Measurements from ENCODE around the gene VCAN. TPM values are rescaled to one million over a fixed set of nuclear protein-coding genes. Genes with fewer than 3 reads are reported as not detected.

The VCAN gene
- total RNA-seq, 2 donors from 2014 or later = 453 to 516 TPM

GRCh38 chr5:83552275-83552674 is 80.7 kb downstream of the VCAN start:
- intact Hi-C loops (cut with DNase I) = no loop called here
- DNase-seq (ENCODE audit: low spot score) = no peak

- peak; percentile 85 for DNase-seq (ENCODE audit: low spot score)
- intact Hi-C loops (cut with DNase I) = no loop called here
Measured at GRCh38 chr5:83553000-83553486, 81.5 kb downstream of the VCAN start.

- intact Hi-C loops (cut with DNase I) = no loop called here
- DNase-seq (ENCODE audit: low spot score) = no peak
Measured at GRCh38 chr5:83554133-83554532, 82.6 kb downstream of the VCAN start.

GRCh38 chr5:83554686-83555085 is 83.1 kb downstream of the VCAN start:
- DNase-seq (ENCODE audit: low spot score) = no peak
- intact Hi-C loops (cut with DNase I) = no loop called here

- no peak for DNase-seq (ENCODE audit: low spot score)
- intact Hi-C loops (cut with DNase I) = no loop called here
Measured at GRCh38 chr5:83555263-83555662, 83.7 kb downstream of the VCAN start.

- DNase-seq (ENCODE audit: low spot score) = no peak
- intact Hi-C loops (cut with DNase I) = no loop called here
Measured at GRCh38 chr5:83556190-83556589, 84.6 kb downstream of the VCAN start.

- intact Hi-C loops (cut with DNase I) = no loop called here
- DNase-seq (ENCODE audit: low spot score) = no peak
Measured at GRCh38 chr5:83559118-83559785, 87.7 kb downstream of the VCAN start.

- intact Hi-C loops (cut with DNase I) = loop anchor here (10.0 kb wide), 2 partner anchors 1207 to 1247 kb away; no protein-coding TSS in a partner anchor
- DNase-seq (ENCODE audit: low spot score) = no peak
Measured at GRCh38 chr5:83562071-83562606, 90.6 kb downstream of the VCAN start.

GRCh38 chr5:83562791-83563557 is 91.4 kb downstream of the VCAN start:
- DNase-seq (ENCODE audit: low spot score) = no peak
- intact Hi-C loops (cut with DNase I) = loop anchor here (10.0 kb wide), 2 partner anchors 1208 to 1248 kb away; no protein-coding TSS in a partner anchor

GRCh38 chr5:83563631-83564030 is 92.1 kb downstream of the VCAN start:
- intact Hi-C loops (cut with DNase I) = loop anchor here (10.0 kb wide), 2 partner anchors 1209 to 1249 kb away; no protein-coding TSS in a partner anchor
- DNase-seq (ENCODE audit: low spot score) = no peak

GRCh38 chr5:83564069-83564749 is 92.7 kb downstream of the VCAN start:
- DNase-seq (ENCODE audit: low spot score) = no peak
- intact Hi-C loops (cut with DNase I) = loop anchor here (10.0 kb wide), 2 partner anchors 1209 to 1249 kb away; no protein-coding TSS in a partner anchor

GRCh38 chr5:83567741-83568140 is 96.2 kb downstream of the VCAN start:
- no peak for DNase-seq (ENCODE audit: low spot score)
- intact Hi-C loops (cut with DNase I) = loop anchor here (10.0 kb wide), 2 partner anchors 1213 to 1253 kb away; no protein-coding TSS in a partner anchor

- intact Hi-C loops (cut with DNase I) = loop anchor here (10.0 kb wide), 2 partner anchors 1213 to 1253 kb away; no protein-coding TSS in a partner anchor
- DNase-seq (ENCODE audit: low spot score) = no peak
Measured at GRCh38 chr5:83568186-83568585, 96.6 kb downstream of the VCAN start.

GRCh38 chr5:83570916-83571315 is 99.4 kb downstream of the VCAN start:
- intact Hi-C loops (cut with DNase I) = no loop called here
- DNase-seq (ENCODE audit: low spot score) = no peak

- no peak for DNase-seq (ENCODE audit: low spot score)
- intact Hi-C loops (cut with DNase I) = no loop called here
Measured at GRCh38 chr5:83572271-83572670, 100.7 kb downstream of the VCAN start.

- no peak for DNase-seq (ENCODE audit: low spot score)
- intact Hi-C loops (cut with DNase I) = no loop called here
Measured at GRCh38 chr5:83576341-83576740, 104.8 kb downstream of the VCAN start.

- no peak for DNase-seq (ENCODE audit: low spot score)
- intact Hi-C loops (cut with DNase I) = no loop called here
Measured at GRCh38 chr5:83577036-83577636, 105.6 kb downstream of the VCAN start.

GRCh38 chr5:83583859-83584258 is 112.3 kb downstream of the VCAN start:
- no peak for DNase-seq (ENCODE audit: low spot score)
- intact Hi-C loops (cut with DNase I) = no loop called here

Data from posterior vena cava (tissue), 2 donors.